A549 (cell line): ENCODE data around the gene UNKL. TPM values are rescaled to one million over a fixed set of nuclear protein-coding genes. Genes with fewer than 3 reads are reported as not detected.

ENCODE experiments used
- ATAC-seq, 2 experiments: fragments of 200-7000 bp in 1 of 2; fragments of >200 bp in 1 of 2; cut with Nextera tagmentation in 1 of 2; cut with Tn5 transposase in 1 of 2; 3 replicates each; pipeline versions ENCODE4 v1.8.0 to v1.9.1; 2018 to 2020; ENCODE audit warnings: mild to moderate bottlenecking in 1 of 2, moderate library complexity in 1 of 2
- CTCF ChIA-PET: fragments of 300-600 bp; sonication (Branson Sonifier 250); formaldehyde crosslinking; extraction: SDS; loops from one replicate; lab custom pipeline; 2021; ENCODE audit warnings: antibody characterized with exemption, inconsistent platforms; lab: Yijun Ruan, JAX
- POLR2A ChIA-PET: fragments of 350-600 bp; formaldehyde crosslinking; extraction: SDS; loops from one replicate; lab custom pipeline; 2021; ENCODE audit warnings: antibody characterized with exemption, inconsistent platforms; lab: Yijun Ruan, JAX
- DNase-seq, 2 experiments: peaks; one replicate each; pipeline versions ENCODE4 v3.0.0 to v3.0.0-alpha.2; 2011 to 2016; ENCODE audit warnings: low read depth in 1 of 2, low spot score in 1 of 2
- FAIRE-seq: peaks from 2 replicates; lab custom pipeline; 2011; peaks lifted over from hg19 to GRCh38; lab: Jason Lieb, UNC
- H3K27ac ChIP-seq, 2 experiments: fragments of >200 bp; sonication (Bioruptor Twin); formaldehyde crosslinking; 3 replicates each; pipeline ENCODE4 v1.5.1; 2016 to 2017
- H3K4me1 ChIP-seq: fragments of >200 bp; sonication (Bioruptor Twin); formaldehyde crosslinking; 3 replicates; pipeline ENCODE4 v1.6.1; 2016
- H3K4me2 ChIP-seq: fragments of >200 bp; sonication (Bioruptor Twin); formaldehyde crosslinking; 3 replicates; pipeline ENCODE4 v1.6.1; 2016
- H3K4me3 ChIP-seq: fragments of >200 bp; sonication (Bioruptor Twin); formaldehyde crosslinking; 3 replicates; pipeline ENCODE4 v1.5.1; 2016
- H3K9me3 ChIP-seq: fragments of >200 bp; sonication (Bioruptor Twin); formaldehyde crosslinking; 3 replicates; pipeline ENCODE4 v1.6.1; 2016
- CBX8 ChIP-seq: fragments of 200-600 bp; sonication (generic); IDR thresholded peaks from 2 replicates; pipeline ENCODE4 v1.6.1; 2016
- CEBPB ChIP-seq, 2 experiments: fragments of >200 bp in 1 of 2; sonication (Bioruptor Twin) in 1 of 2; formaldehyde crosslinking in 1 of 2; IDR thresholded peaks; 2 replicates each; pipeline ENCODE4 v1.6.1; 2012 to 2016
- EHMT2 ChIP-seq: fragments of 200-600 bp; sonication (generic); IDR thresholded peaks from 2 replicates; pipeline ENCODE4 v1.6.1; 2016; ENCODE audit warnings: antibody characterized with exemption, low read depth, mild to moderate bottlenecking, moderate library complexity
- ELK1 ChIP-seq: fragments of 150-350 bp; IDR thresholded peaks from 2 replicates; pipeline ENCODE4 v1.6.1; 2014; ENCODE audit warnings: low read depth, mild to moderate bottlenecking, low read length
- ESRRA ChIP-seq: fragments of 150-350 bp; IDR thresholded peaks from 2 replicates; pipeline ENCODE4 v1.6.1; 2014; ENCODE audit warnings: mild to moderate bottlenecking, low read length, borderline replicate concordance
- FOSB ChIP-seq: fragments of 250-450 bp; sonication (Bioruptor Pico); IDR thresholded peaks from 2 replicates; pipeline ENCODE4 v1.5.0; 2020; ENCODE audit warnings: mild to moderate bottlenecking, moderate library complexity
- HDAC2 ChIP-seq: fragments of 200-600 bp; sonication (generic); IDR thresholded peaks from 2 replicates; pipeline ENCODE4 v1.6.1; 2016
- HOXB5 ChIP-seq: fragments of 250-450 bp; sonication (Bioruptor Pico); IDR thresholded peaks from 2 replicates; pipeline ENCODE4 v1.5.0; 2020; ENCODE audit warnings: mild to moderate bottlenecking, moderate library complexity
- MAX ChIP-seq: IDR thresholded peaks from 2 replicates; pipeline ENCODE4 v1.6.1; 2012
- NPAS2 ChIP-seq: fragments of 250-450 bp; sonication (Bioruptor Pico); IDR thresholded peaks from 2 replicates; pipeline ENCODE4 v1.8.0; 2022; ENCODE audit warnings: mild to moderate bottlenecking, moderate library complexity, borderline replicate concordance
- POLR2A ChIP-seq: IDR thresholded peaks from 2 replicates; pipeline ENCODE4 v1.6.1; 2012; ENCODE audit warnings: mild to moderate bottlenecking, low read length
- RARB ChIP-seq: fragments of 250-450 bp; sonication (Bioruptor Pico); IDR thresholded peaks from 2 replicates; pipeline ENCODE4 v1.8.0; 2021; ENCODE audit warnings: mild to moderate bottlenecking, moderate library complexity
- RCOR1 ChIP-seq: fragments of 150-350 bp; IDR thresholded peaks from 2 replicates; pipeline ENCODE4 v1.6.1; 2014; ENCODE audit warnings: antibody characterized with exemption, low read length, low read depth
- TFCP2L1 ChIP-seq: fragments of 250-450 bp; sonication (Bioruptor Pico); IDR thresholded peaks from 2 replicates; pipeline ENCODE4 v1.5.0; 2021; ENCODE audit warnings: mild to moderate bottlenecking
- ZC3H11A ChIP-seq: fragments of 450-650 bp; IDR thresholded peaks from 2 replicates; pipeline ENCODE4 v1.6.1; 2014; ENCODE audit warnings: antibody characterized with exemption, mild to moderate bottlenecking
- WGBS: methylation state at CpG from one replicate; pipeline ENCODE4 v1.1.6; 2017; ENCODE audit errors: missing lambda C conversion rate; 5-methylcytosine and 5-hydroxymethylcytosine counted together
- polyA plus RNA-seq, 4 experiments: library from polyadenylated mRNA; depleted of rRNA in 3 of 4; stranded (reverse); fragments of >200 nt; fragmentation: RNase III in 1 of 4; extraction: RNeasy Plus Mini Kit Qiagen cat#74134 plus additional on column Dnase treatment in 1 of 4; gene quantifications; 2 replicates in 3 of 4; 3 replicates in 1 of 4; pipeline ENCODE4 v1.2.3, GENCODE V29; 2011 to 2017
- TF ChIP-seq, protein P1 (sequence below): fragments of 250-450 bp; sonication (Bioruptor Pico); IDR thresholded peaks from 2 replicates; pipeline ENCODE4 v1.5.0; 2021; ENCODE audit warnings: mild to moderate bottlenecking, moderate library complexity, borderline replicate concordance
- TF ChIP-seq, protein P2 (sequence below): fragments of >200 bp; sonication (Bioruptor Twin); formaldehyde crosslinking; IDR thresholded peaks from 3 replicates; pipeline ENCODE4 v1.6.1; 2016

The UNKL gene
- polyA plus RNA-seq, 2 of the 4 experiments (the other 2 are of a cell fraction), result 20.7 to 37.6 TPM

DNA sequence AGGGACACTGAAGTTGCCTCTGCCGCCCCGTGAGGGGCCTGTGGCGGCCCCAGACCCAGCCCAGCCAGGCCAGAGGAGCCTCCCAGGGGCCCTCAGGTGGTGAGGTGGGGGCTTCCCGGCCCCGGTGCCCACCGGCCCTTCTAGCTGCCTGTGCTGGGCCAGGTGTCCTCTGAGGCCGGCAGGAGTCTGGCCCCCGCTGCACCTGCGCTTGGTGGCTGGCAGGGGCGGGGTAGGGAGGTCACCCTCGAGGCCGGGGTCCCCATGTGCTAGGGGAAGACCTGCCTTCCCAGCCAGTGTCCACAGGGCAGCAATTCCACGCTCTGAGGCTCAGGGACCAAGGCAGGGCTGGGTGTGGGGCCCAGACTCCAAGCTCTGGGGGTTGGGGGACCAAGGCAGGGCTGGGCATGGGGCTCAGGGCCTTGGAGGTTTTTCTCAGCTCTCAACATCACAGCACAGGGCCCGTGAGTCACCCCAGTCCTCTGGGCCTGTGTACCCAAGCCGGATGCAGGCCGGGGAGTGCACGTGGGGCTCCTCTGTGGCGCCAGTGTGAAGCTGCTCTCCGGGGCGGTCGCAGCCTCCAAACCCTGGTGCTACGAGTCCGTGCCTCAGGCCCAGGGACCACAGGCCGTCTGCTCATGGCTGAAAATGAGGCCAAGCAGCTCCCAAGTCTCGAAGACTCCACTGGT is 31.2 kb upstream of the UNKL start:
- DNase-seq (no peak), ATAC-seq (no peak)
- Histone ChIP-seq H3K4me1 (no peaks in the 10 kb centered on the region), H3K9me3 (no peaks in the 10 kb centered on the region)
- CTCF ChIA-PET, result interaction anchor here (1.1 to 1.2 kb wide), 2 partner anchors 11 to 16 kb away, joined by 3 to 4 read pairs; no protein-coding TSS in a partner anchor
- POLR2A ChIA-PET, result no interaction called here
- WGBS, result 87% methylated on average over 13 of the region's 25 CpGs
- TF ChIP-seq HDAC2 (no peak), CEBPB (IDR thresholded peaks at IDR 0.05) (no peak), RCOR1 (no peak), MAX (no peak), HOXB5 (CRISPR knock-in tag) (no peak), POLR2A (no peak), ELK1 (no peak), CBX8 (no peak), NPAS2 (no peak), RARB (CRISPR knock-in tag) (no peak), ESRRA (no peak), TFCP2L1 (no peak)
- TF ChIP-seq, all 56 proteins: peak for 0
- FAIRE-seq, result no peak
- H3K27ac ChIP-seq, result no peak overlapping the region
- H3K4me3 ChIP-seq, result no peak overlapping the region
- H3K4me2 ChIP-seq, result no peak overlapping the region

DNA sequence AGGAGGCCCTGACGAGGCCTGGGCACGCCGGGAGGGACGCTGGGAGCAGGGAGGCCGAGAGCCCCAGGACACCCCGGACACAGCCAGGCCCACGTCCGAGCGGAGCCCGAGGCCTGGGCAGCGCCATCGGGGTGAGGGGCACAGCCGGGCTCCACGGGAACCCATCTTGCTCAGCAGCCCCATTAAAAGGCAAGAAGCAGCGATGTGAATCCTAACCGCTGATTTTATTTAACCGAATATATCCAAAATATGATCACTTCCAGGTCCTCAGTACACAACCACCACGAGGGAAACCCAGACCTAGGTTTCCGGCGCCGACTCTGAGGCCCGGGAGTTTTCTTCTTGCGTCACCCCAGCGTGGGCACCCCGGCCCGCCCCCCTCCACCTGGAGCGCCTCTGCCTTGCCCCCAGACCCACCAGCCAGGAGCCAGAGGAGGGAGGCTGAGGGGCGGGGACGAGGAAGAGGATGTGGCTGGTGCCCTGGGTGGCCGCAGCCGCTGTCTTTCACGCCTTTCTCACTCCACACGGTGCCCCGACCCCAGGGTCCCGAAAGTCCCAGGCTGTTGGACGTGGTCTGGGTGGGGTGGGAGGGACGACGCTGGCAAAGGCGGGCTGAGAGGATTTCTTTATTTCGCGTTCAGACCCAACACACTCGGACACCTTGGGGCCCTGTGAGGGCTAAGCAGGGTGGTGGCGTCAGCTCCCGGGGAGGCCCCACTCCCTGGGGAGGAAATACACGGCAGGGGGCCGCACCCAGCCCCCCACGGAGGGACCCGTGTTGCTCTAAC is 30.4 kb upstream of the UNKL start:
- POLR2A ChIA-PET, result no interaction called here
- FAIRE-seq, result no peak

More for the DNA sequence above, 30.4 kb upstream of the UNKL start:
- no peak for ATAC-seq
- Histone ChIP-seq H3K27ac (no peak overlapping the region), H3K4me1 (no peaks in the 10 kb centered on the region), H3K4me2 (no peak overlapping the region), H3K9me3 (no peaks in the 10 kb centered on the region), H3K4me3 (no peak overlapping the region)
- TF ChIP-seq, protein P1, sequence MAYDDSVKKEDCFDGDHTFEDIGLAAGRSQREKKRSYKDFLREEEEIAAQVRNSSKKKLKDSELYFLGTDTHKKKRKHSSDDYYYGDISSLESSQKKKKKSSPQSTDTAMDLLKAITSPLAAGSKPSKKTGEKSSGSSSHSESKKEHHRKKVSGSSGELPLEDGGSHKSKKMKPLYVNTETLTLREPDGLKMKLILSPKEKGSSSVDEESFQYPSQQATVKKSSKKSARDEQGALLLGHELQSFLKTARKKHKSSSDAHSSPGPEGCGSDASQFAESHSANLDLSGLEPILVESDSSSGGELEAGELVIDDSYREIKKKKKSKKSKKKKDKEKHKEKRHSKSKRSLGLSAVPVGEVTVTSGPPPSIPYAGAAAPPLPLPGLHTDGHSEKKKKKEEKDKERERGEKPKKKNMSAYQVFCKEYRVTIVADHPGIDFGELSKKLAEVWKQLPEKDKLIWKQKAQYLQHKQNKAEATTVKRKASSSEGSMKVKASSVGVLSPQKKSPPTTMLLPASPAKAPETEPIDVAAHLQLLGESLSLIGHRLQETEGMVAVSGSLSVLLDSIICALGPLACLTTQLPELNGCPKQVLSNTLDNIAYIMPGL (CRISPR knock-in tag), result no peak
- no peak for TF ChIP-seq CBX8
- no peak for TF ChIP-seq POLR2A
- TF ChIP-seq FOSB (CRISPR knock-in tag), result no peak
- TF ChIP-seq, protein P2, sequence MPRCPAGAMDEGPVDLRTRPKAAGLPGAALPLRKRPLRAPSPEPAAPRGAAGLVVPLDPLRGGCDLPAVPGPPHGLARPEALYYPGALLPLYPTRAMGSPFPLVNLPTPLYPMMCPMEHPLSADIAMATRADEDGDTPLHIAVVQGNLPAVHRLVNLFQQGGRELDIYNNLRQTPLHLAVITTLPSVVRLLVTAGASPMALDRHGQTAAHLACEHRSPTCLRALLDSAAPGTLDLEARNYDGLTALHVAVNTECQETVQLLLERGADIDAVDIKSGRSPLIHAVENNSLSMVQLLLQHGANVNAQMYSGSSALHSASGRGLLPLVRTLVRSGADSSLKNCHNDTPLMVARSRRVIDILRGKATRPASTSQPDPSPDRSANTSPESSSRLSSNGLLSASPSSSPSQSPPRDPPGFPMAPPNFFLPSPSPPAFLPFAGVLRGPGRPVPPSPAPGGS, result no peak
- no peak for TF ChIP-seq EHMT2
- no peak for TF ChIP-seq ESRRA
- TF ChIP-seq ZC3H11A, result no peak
- WGBS, result 90% methylated on average over 36 of the region's 48 CpGs
- no peak for DNase-seq
- CTCF ChIA-PET, result interaction anchor here (1.1 to 1.9 kb wide), 3 partner anchors 10 to 24 kb away, joined by 3 to 5 read pairs (median 3); partner anchors contain the start of gene UQCC4
